HG03066 (cell line): ENCODE results near the gene MTCH2.
"Not testable (repeated sequence)": the region's sequence is repeated elsewhere in the genome, so short reads cannot be mapped to it uniquely, and the experiment has no call there.

Experiments
- ATAC-seq: cut with Tn5 transposase; IDR thresholded peaks from one replicate; pipeline ENCODE4 v1.9.1; 2021; ENCODE audit warnings: low read depth; ENCODE audit not compliant: unreplicated experiment

The MTCH2 gene

DNA sequence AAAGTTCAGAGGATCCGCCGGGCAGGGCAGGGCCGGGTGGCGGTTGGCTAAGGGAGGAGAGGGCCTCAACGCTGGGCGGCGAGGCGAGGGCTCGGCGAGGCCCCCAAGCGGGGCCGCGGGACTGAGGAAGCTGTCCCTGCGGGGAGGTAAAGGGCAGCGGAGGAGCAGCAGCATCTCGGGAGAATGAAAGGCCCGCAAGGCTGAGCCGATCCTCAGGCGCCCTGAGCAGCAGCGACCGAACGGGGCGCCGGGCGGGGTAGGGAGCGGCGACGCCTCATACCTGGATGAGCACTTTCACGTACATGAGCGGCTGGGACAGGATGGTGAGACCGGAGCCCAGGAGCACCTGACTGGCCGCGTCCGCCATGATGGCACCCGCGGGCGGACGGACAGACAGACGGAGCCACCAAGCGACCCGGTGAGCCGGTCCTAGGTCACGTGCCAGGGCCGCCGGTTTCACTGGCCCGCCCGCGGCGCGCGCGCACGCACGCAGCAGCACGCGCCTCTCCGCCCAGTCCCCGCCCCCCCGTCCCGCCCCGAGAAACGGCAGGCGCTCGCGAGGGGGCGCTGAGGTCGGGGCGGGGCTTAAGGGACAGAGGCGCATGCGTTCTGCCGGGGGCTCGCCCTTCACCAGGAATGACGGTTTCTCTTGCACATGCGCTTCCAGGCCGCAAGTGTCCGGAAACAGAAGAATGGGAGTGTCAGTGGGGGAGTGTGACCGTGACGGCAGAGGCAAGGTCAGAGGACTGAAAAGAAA lies at the start of gene MTCH2:
TSS of gene MTCH2 (minus strand) at position 461 of the 757 bp plus-strand sequence. CDS start at position 367, 94 bp downstream.
- ATAC-seq = peak; percentile 91

- no peak for ATAC-seq
These were observed 49.6 kb upstream of the MTCH2 start for GRCh38 chr11:47691979-47692378.

DNA sequence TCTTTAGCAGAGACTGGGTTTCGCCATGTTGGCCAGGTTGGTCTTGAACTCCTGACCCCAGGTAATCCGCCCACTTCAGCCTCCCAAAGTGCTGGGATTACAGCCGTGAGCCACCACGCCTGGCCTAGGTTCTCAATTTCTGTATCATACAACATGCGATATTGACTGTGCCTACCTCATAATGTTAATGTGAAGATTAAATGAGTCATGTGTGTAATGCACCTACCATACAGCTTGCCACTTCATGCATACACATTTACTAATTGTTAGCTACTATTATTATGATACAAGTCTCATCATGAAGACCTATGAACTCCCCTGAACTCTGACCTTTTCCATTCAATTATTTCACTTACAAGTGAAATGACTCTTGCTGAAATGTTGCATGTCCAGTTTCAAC lies 47.1 kb upstream of the MTCH2 start:
- no peak for ATAC-seq

- ATAC-seq = no peak
These were observed 46.6 kb upstream of the MTCH2 start for GRCh38 chr11:47688991-47689390.

DNA sequence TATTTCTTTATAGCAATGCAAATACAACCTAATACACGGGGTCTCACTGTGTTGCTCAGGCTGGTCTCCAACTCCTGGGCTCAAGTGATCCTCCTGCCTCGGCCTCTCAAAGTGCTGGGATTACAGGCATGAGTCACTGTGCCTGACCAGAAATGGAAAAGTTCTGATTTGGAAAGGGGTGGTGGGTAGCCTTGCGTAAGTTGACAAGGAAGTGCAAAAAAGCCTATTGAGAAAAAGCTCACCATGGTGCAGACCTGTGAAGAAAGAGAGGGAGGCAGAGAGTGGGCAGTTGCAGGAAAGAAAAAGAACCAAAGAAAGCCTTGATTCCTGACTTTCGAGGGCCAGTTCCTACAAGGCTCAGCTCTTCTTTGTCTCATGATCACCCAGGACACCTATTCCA lies 45.8 kb upstream of the MTCH2 start:
- no peak for ATAC-seq

GRCh38 chr11:47686704-47687103 lies 44.3 kb upstream of the MTCH2 start:
- ATAC-seq = not testable (repeated sequence)

DNA sequence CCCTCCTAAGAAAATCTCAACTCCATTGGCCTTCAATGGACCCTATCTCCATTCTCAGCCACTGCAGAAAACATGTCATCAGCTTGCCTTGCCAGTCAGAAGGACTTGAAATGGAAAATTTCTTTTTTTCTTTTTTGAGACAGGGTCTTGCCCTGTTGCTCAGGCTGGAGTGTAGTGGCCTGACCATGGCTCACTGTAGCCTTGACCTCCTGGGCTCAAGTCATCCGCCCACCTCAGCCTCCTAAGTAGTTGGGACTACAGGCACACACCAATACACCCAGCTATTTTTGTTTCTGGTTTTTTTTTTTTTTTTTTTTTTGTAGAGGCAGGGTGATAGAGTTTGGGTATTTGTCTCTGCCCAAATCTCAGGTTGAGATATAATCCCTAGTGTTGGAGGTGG lies 43.8 kb upstream of the MTCH2 start:
- ATAC-seq = no peak

- no peak for ATAC-seq
These were observed 33.5 kb upstream of the MTCH2 start for GRCh38 chr11:47675851-47676250.

DNA sequence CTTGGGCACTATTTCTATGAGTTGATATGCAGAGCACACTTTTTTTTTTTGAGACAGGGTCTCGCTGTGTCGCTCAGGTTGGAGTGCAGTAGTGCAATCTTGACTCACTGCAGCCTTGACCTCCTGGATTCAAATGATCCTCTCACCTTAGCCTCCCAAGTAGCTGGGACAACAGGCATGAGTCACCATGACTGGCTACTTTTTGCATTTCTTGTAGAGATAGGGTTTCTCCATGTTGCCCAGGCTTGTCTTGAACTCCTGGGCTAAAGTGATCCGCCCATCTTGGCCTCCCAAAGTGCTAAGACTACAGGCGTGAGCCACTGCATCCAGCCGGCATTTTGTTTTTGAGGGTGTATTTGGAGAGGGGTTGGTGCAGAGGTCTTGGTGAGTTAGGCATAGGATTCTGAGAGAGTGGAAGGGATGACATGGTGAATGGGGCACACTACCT lies 29.9 kb upstream of the MTCH2 start:
- ATAC-seq = no peak

DNA sequence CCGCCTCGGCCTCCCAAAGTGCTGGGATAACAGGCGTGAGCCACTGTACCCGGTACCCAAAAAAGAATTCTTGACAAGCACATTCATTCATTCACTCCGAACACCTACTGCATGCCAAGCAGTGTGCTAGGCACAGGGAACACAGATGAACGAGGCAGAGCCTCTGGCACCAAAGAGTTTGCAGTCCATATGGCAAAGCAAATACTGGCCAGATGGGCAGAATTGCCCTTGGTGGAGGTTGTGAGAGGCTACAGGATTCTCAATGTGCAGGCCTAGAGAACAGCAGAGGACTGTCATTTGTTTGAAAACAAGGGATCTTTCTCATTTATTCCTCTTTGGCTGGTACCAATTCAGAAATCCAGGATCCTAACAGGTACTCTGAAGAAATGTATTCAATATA lies 27.5 kb upstream of the MTCH2 start:
- no peak for ATAC-seq

GRCh38 chr11:47668665-47669064 lies 26.3 kb upstream of the MTCH2 start:
- ATAC-seq = no peak

DNA sequence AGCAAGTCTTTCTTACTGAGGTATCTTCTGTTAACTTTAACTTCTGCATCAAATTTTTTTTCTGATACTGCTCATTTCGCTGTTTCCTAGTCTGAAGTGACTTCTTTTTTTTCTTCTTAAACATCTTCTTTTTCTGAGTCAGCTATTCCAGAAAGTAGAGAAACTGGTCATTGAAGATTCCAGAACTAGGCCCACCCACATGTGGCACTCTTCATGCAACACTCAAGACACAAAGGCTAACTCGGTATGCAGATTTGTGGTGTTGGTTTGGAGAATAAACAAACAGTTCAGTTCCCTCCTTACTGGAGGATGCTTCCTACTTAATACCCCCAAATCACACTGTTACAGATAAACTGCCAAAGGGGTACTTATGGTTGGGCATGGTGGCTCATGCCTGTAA lies 25.2 kb upstream of the MTCH2 start:
- no peak for ATAC-seq

DNA sequence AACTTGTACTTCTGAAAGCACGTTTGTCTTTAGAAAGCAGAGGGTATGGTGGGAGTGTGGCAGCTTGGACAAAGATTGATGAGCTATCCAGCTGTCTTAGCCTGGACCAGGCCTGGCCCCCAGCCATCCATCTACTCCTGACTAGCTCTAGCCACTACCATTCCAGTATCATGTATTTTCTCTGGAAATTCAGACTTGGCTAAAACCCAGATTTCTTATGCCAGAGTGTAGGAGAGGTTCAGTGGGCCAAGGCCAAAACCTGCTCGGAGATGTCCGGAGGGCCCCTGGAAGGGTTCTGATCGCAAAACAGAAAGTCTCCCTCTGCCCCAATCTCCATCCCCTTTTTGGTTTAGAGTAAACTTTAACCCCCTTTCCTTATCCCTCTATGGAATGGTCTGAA lies 24.8 kb upstream of the MTCH2 start:
- no peak for ATAC-seq

- ATAC-seq = not testable (repeated sequence)
These were observed 22.6 kb upstream of the MTCH2 start for GRCh38 chr11:47664936-47665335.

DNA sequence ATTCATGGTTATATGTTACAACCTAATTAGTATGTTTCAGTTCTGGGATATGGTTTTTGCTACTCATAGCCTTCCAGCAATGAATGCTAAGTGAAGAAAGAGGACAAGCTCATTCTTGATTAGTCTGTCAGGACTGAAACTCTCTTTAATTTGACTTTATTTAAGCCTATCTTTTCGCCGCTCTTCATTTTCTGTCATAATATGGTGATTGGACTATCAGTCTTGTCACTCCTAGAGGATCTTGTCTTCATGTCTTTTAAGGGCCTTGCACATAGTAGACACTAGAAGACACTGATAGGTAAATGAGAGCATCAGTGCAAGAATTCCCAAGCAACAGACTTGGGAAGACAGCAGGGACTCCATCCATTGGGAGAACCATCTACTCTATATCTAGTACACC lies 18.9 kb upstream of the MTCH2 start:
- ATAC-seq = no peak

- ATAC-seq = no peak
These were observed 16.9 kb upstream of the MTCH2 start for GRCh38 chr11:47659276-47659675.

DNA sequence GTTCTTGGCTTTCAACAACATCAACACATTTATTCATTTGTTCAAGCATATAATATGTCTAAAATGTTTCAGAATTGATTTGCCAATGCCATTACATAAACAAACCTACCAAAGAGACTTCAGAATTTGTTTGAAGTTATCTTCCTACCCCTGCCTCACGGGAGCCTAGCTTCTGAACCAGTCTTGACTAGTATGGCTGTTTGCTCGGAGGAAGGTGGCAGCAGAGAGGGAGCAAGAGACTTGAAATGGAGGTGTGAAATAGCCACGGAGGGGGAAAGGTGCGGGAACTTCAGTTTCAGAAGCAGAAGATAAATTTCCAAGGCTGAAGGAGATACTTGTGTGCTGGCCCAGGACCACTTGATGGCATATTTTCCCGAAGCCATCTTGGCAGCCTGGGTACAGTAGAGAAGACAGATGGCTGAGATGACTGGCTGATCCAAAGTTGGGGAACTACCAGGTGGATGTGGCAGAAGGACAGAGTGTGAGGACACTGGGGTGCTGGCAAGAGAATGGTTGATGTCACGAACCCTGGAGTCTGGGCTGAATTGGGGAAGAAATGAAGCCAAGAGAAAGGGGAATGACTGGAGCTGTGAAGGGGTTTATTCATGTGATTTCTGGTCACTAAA lies 14.0 kb upstream of the MTCH2 start:
- ATAC-seq = no peak

- ATAC-seq = no peak
These were observed 9.6 kb upstream of the MTCH2 start for GRCh38 chr11:47651818-47652469.

GRCh38 chr11:47649276-47649675 lies 6.9 kb upstream of the MTCH2 start:
- ATAC-seq = no peak

GRCh38 chr11:47646019-47646418 lies 3.7 kb upstream of the MTCH2 start:
- ATAC-seq = no peak

- no peak for ATAC-seq
These were observed 3.1 kb upstream of the MTCH2 start for GRCh38 chr11:47645500-47645899.
